ENCODE measurements around the gene CABP4.
A peak's percentile ranks its signal among the peaks of the same experiment; 100 is the strongest.
"Not testable (repeated sequence)": the region's sequence is repeated elsewhere in the genome, so short reads cannot be mapped to it uniquely, and the experiment has no call there.

CABP4 gene

DNA sequence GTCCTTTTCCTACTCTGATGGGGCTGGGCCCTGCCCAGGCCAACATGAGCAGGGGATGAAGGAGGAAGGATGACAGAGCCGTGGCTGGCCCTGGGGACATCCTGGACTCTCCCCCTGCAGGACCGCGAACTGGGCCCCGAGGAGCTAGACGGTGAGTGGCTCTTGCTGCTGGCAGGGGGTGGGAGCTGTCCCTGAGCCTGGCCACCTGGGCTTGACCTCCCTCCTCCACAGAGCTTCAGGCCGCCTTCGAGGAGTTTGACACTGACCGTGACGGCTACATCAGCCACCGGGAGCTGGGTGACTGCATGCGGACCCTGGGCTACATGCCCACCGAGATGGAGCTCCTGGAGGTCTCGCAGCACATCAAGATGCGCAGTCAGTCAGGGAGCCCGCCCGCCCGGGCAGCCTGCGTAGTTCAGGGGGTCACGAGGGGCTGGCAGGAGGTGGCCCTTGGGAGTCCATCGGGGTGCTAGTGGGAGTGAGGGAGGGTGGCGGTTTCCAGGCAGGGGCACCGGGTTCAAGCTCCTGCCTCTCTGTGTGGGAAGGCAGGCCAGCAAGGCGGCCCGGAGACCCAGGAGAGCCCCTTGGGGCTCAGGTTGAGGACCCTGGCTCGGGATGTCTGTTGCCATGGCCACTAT, 1.0 kb downstream of the CABP4 start:
- DNase-seq = no peak

DNA sequence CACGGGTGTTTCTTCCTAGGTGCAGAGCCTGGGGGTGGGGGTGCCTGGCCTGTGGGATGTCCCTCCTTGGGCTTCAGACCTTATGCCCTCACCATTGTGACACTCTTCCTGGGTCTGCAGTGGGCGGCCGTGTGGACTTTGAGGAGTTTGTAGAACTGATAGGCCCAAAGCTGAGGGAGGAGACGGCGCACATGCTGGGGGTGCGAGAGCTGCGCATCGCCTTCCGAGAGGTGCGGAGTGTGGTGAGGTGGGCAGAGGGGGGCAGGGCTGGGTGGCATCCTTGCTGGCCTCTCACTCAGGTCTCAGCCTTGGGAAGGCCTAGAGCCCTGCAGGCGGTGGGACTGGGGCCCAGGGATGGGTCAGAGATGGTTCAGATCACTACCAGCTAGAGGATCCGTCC, 2.3 kb downstream of the CABP4 start:
- no peak for DNase-seq

GRCh38 chr11:67458266-67458665, 3.1 kb downstream of the CABP4 start:
- no peak for DNase-seq

DNA sequence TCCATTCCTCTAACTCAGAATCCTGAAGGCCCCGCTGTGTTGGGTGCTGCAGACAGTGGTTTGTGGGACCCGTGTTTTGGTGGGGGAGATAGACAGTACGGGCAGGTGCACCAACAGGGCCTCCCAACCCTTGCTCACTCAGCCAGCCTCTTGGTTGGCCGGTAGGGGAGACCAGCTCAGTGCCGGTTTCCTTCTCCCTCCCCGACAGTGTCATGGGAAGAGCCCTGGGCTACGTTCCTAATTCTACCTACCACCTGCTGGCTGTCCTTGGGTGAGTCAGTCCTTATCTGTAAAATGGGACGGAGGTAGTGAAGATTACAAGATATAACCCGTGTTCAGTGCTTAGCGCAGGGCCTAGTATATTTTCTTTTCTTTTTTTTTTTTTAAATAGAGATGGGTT, 8.0 kb downstream of the CABP4 start:
- no peak for DNase-seq

DNA sequence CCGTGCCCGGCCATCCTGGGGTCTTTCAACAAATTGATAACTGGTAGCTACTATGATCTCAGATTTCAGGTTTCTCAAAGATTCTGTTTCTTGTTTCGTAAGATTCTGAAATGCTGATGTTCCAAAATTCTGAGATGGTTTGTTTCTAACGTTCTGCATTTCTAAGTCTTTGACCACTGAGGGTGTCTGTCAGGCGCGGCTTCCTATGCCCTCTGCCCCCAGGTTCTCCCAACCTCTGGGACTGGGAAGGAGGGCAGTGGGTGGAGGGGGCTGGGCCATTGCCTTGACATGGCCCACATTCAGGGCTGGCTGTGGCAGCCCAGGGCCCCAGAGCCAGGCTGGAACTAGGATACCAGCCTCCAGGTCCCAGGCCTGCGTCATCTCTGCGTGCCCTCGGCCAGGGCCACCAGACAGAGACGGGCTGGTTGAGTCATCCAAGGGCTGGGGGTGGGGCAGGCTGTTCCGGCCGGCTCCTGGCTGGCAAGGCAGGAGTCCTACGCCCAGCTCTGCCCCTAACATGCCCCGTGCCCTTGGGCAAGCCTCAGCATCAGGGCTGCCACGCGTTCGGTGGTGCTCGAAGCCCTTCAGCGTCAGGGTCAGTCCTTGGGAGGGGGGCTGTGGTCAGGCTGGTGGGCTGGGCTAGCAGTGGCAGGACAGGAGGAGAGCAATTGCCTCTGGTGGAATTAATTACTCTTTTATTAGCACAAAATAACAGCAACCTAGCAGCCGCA, 8.7 kb downstream of the CABP4 start:
- DNase-seq = peak in 1 of 2 donors; percentile 68

DNA sequence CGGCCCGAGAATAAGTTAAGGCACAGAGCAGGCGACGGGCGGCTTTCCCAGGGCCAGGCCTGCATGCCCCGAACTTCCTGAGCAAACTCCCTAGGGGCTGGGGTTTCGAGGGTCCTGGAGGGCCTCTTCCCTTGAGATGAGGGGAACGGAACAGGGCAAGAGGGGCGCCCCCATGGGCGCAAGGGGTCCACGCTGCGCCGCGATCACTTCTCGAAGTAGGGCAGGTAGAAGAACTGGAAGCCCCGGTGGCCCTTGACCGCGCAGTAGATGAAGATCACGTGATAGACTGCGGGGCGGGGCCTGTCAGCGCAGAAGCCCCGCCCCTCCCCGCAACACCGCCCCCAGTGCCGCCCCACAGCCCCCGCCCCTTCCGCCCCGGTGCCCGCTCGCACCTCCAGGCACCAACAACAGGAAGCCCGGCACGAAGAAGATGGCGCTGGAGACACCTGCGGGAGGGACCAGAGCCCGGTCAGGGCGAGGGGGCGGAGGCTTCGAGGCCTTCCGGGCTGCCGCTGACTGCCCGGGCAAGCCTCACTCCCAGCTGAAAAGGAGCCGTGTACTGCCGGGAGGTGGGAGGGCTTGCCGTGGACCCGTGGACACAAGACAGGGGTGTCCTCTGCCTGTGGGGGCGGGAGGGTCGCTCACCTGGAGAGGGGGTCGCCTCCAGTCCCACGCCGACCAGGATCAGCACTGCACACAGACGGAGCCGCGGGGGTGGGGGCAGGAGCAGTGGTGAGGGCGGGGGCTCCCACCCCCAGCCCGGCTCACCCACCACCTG, 9.4 kb downstream of the CABP4 start:
- peak; percentile 95 to 96 for DNase-seq

DNA sequence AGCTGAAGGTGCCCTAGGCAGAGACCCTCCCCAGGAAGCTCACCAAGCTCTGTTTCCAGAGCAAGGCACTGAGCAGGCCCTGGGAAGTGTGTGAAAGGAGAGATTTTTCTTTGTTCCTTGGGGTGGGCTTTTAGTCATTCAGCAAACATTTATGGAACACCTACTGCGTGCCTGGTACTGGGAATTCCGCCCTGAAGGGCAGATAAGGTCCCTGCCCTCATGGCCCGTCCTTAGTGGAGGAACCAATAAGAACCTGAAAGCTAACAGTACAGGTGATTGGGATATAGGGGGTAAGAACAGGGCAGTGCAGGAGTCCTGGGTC, 10.0 kb downstream of the CABP4 start:
- DNase-seq = no peak

DNA sequence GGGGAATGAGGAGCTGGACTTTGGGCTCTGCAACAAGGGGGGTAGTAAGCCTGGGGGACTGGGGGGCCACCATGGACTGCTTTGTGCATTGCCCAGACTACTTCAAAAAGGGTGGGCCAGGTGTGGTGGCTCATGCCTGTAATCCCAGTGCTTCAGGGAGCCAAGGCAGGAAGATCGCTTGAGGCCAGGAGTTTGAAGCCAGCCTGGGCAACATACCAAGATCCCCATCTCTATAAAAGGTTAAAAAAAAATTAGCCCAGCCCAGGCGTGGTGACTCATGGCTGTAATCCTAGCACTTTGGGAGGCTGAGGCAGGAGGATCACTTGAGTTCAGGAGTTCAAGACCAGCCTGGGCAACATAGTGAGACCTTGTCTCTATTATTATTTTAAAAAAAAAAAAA, 10.4 kb downstream of the CABP4 start:
- DNase-seq = not testable (repeated sequence)

DNA sequence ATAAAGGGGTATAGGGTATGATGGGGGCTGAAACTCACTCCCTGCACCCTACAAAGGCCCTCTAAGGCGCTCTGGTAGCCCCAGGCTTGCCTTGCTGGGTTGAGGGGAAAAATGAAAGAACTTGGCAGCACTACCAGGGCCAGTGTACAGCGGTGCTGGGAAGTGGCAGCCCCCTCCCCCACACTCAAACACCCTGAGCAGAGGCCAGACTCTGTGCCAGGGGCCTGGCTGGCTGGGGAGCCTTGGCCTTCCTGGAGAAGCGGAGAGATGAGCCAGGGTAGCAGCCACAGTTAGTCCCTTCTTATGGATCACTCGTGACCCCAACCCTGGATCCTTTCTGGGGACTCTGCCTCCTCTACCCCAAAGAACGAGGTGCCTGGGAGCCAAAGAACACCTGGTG, 11.2 kb downstream of the CABP4 start:
- DNase-seq = no peak

GRCh38 chr11:67466962-67467771, 12.0 kb downstream of the CABP4 start:
- DNase-seq = no peak

DNA sequence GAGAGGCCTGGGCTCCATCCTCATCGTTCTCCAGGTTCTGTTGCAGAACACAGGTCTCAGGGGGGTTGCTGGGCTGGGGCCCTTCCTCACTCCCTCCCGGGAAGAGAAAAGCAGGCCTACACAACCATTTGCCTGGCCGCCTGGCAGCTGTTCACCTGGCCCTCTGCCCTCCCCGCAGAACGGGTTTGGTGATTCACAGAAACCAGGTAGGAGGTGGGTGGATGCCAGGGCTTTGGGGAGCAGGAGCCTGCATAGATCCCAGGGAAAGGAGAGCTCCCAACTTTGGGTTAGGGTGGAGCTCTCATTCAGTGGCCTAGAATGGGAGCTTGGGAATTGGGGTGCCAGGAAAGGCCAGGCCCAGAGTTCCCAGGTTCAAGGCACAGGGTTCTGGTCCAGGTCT, 12.9 kb downstream of the CABP4 start:
- DNase-seq = no peak

GRCh38 chr11:67468456-67468758, 13.3 kb downstream of the CABP4 start:
- DNase-seq = no peak

DNA sequence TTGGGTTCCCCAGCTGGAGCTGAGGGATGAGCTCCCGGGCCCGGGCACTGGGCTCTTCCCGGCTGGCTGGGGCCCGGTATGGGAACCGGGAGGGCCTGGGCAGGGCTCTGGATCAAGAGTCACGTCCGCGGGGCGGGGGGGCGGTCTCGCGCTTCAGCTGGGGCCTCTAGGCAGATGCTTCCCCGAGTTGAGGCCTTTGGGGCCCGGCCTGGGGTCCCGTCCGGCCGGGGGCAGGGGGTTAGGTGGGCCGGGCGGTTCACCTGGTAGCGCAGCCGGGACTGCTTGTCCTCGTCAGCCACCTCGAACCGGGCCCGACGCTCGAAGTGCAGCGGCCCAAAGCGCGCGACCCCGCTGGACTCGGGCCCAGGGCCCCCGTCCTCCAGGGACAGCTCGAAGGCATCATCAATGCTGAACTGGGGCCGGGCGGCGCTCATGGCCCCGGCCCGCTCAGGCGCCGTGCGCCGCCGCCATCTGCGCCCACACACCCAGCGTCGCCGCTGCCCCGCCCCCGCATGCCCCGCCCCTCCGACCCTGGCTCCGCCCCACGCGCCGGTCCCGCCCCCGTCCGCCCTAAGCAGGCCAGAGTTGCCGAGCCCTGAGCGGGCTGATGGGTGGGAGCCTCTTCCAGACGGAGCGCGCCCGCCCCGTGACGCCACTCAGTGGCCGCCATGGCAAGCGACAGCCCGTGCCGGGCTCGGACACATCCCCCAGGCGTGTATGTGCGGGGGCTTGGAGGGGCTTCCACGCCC, 13.8 kb downstream of the CABP4 start, which contains the start of gene TMEM134:
TSS of gene TMEM134 (minus strand) at position 493 of the 749 bp plus-strand sequence. CDS start at position 434, 59 bp downstream.
- DNase-seq = peak; percentile 94

GRCh38 chr11:67469508-67469811, 14.3 kb downstream of the CABP4 start:
- no peak for DNase-seq

DNA sequence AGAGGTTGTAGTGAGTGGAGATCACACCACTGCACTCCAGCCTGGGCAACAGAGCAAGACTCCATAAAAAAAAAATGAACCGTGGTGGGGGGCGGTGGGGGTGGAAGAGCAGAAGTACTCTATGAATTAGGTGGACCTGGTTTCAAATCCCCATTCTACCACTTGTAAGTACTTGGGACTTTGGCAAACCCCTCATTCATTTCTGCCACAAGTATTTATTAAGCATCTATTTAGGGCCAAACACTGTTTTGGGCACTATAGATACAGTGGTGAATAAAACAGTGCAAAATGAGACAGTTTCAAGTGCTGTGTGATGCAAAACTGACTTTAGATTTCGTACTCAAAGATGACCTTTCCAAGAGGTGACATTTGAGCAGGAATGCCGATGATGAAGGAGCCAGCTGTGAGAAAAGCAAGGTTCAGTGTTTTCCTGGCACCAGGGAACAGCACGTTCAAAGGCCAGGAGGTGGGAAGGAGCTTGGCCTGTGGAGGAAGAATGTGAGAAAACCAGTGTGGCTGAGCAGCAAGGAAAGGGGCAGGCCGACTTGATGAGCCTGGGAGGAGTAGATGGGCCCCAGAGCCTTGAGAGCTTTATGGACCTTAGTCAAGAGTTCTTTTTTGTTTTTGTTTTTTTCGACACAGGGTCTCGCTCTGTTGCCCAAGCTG, 15.3 kb downstream of the CABP4 start:
- no peak for DNase-seq

DNA sequence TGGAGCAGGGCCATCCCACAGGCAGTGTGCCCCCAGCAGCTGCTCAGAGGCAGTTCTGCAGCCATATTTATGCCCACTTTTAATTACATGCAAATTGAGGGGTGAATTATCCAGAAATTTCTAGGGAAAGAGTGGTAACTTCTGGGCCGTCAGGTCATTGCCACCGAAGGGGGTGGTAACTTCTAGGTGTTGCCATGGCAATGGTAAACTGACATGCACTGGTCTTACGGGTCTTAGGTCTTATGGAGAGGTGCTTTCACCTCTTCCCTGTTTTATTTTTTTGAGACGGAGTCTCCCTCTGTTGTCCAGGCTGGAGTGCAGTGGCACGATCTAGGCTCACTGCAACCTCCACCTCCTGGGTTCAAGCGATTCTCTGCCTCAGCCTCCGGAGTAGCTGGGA, 17.7 kb downstream of the CABP4 start:
- no peak for DNase-seq

DNA sequence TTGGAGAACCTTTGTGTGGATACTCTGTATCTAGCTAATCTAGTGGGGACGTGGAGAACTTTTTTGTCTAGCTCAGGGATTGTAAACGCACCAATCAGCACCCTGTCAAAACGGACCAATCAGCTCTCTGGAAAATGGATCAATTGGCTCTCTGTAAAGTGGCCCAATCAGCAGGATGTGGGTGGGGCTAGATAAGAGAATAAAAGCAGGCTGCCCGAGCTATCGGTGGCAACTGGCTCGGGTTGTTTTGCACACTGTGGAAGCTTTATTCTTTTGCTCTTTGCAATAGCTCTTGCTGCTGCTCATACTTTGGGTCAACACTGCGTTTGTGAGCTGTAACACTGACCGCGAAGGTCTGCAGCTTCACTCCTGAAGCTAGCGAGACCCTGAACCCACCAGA, 21.5 kb downstream of the CABP4 start:
- not testable (repeated sequence) for DNase-seq

GRCh38 chr11:67477344-67478050, 22.3 kb downstream of the CABP4 start:
- not testable (repeated sequence) for DNase-seq

- DNase-seq = no peak
These were observed 27.2 kb downstream of the CABP4 start for GRCh38 chr11:67482275-67482826.

- DNase-seq = peak; percentile 98
These were observed 28.0 kb downstream of the CABP4 start, which contains the start of gene AIP for GRCh38 chr11:67482827-67483798. Gene AIP (plus strand): TSS chr11:67483026. CDS start chr11:67483159, 133 bp downstream.
